Parietal lobe (tissue), 1 donor: ENCODE measurements around the gene CBARP. TPM values are rescaled to one million over a fixed set of nuclear protein-coding genes. Genes with fewer than 3 reads are reported as not detected.

Experiments
- total RNA-seq: library from RNA; depleted of rRNA; stranded (reverse); fragments of >200 nt; gene quantifications from one replicate; pipeline ENCODE4 v1.2.3, GENCODE V29; 2014

Gene CBARP, protein sequence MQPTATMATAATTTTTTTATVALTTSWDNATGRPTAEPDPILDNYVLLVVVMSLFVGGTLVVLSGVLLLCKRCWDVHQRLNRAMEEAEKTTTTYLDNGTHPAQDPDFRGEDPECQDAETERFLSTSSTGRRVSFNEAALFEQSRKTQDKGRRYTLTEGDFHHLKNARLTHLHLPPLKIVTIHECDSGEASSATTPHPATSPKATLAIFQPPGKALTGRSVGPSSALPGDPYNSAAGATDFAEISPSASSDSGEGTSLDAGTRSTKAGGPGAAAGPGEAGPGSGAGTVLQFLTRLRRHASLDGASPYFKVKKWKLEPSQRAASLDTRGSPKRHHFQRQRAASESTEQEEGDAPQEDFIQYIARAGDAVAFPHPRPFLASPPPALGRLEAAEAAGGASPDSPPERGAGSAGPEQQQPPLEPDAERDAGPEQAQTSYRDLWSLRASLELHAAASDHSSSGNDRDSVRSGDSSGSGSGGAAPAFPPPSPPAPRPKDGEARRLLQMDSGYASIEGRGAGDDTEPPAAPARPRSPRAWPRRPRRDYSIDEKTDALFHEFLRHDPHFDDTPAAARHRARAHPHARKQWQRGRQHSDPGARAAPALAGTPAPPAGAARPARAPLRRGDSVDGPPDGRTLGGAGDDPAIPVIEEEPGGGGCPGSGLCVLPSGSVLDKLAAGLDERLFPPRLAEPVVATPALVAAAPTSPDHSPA
- 15.3 TPM for total RNA-seq

GRCh38 chr19:1237754-1238368 is at the start of gene CBARP:
Gene CBARP, minus strand, starts transcription at chr19:1238005. Its CDS starts 1,905 bp downstream, at chr19:1236100.

DNA sequence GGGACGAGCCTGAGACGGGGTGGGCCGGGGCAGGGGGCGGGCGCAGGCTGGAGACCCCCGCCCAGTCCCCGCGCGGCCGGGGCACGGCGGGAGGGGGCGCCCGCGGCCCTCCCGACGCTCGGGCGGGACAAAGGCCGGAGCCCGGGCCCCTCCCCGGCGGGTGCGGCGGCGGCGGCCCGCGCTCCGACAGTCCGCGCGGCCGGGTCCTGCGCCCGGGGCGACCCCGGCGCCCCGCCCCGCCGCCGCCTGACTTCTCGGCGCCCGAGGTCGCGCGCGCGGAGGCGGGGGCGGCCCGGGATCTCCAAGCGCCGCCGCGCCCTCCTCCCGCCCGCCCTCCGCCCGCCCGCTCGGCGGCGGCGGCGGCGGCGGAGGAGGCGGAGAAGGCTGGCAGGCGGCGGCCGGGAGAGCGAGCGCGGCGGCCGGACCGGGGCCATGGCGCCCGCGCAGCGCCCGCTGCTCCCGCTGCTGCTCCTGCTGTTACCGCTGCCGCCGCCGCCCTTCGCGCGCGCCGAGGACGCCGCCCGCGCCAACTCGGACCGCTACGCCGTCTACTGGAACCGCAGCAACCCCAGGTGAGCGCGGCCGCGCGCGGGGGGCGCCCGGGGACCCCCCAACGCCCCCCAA is 48.0 kb upstream of the CBARP start, which contains the start of gene EFNA2:
TSS of gene EFNA2 (plus strand) at position 137 of the 624 bp plus-strand sequence. CDS start at position 433, 296 bp downstream.

GRCh38 chr19:1275260-1275975 is 37.6 kb upstream of the CBARP start, which contains the start of gene FAM174C:
Gene FAM174C, plus strand, starts transcription at chr19:1275530. Its CDS starts 20 bp downstream, at chr19:1275550.

DNA sequence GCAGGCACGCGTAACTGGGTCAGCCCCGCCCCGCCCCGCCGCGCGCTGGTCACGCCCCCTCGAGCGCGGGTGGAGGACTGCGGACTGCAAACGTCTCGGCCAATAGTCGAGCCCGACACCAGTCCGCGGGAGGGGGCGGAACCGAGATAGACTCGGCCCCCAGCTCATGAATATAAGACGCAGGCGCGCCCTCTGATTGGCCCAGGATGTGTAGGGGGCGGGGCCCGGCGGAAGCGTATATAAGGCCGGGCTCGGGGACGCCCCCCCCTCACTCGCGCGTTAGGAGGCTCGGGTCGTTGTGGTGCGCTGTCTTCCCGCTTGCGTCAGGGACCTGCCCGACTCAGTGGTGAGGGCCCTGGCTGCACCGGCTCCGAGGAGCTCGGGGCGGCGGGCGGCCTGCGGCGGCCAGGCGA is 31.3 kb upstream of the CBARP start, which contains the start of gene CIRBP:
TSS of gene CIRBP (plus strand) at position 268 of the 413 bp plus-strand sequence. CDS start 1,602 bp downstream, outside the sequence.

GRCh38 chr19:1248139-1248785 is 10.5 kb upstream of the CBARP start, which contains the start of gene MIDN:
Gene MIDN, plus strand, starts transcription at chr19:1248583. Its CDS starts 1,714 bp downstream, at chr19:1250297.

DNA sequence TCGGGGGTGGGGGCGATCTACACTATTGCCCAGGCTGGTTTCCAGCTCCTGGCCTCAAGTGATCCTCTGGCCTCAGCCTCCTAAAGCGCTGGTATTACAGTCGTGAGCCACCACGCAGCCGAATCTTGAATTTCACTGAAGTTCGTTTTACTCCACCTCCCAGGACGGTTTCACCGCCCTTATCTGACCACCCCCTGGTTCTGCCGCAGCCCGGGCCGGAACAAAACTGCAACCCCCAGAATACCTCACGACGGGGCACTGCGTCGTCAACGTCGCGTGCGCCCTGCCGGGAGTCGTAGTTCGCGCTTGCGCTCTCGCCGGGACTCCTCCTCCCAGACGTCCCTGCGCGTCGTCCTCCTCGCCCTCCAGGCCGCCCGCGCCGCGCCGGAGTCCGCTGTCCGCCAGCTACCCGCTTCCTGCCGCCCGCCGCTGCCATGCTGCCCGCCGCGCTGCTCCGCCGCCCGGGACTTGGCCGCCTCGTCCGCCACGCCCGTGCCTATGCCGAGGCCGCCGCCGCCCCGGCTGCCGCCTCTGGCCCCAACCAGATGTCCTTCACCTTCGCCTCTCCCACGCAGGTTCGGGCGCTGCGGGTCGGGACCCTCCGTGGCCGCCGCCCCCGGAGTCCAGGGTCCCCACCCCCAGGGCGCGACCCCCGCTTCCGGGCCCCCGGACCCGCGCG is 3.8 kb upstream of the CBARP start, which contains the start of gene ATP5F1D:
TSS of gene ATP5F1D (plus strand) at position 335 of the 679 bp plus-strand sequence. CDS start at position 435, 100 bp downstream.

GRCh38 chr19:1205114-1206099 is 32.4 kb downstream of the CBARP start, which contains the start of gene STK11:
Gene STK11, plus strand, starts transcription at chr19:1205778. Its CDS starts 1,136 bp downstream, at chr19:1206914.

Other genes with a start within 250 kb of the CBARP start
- gene GRIN3B, start 237.6 kb downstream of the CBARP start, total RNA-seq: not detected
- gene TMEM259, start 216.9 kb downstream of the CBARP start, total RNA-seq: 59.8 TPM
- gene RNU6-2, start 216.5 kb downstream of the CBARP start, total RNA-seq: not detected
- gene CNN2, start 211.4 kb downstream of the CBARP start, total RNA-seq: 6.3 TPM
- 4.4 TPM for gene ABCA7, start 197.9 kb downstream of the CBARP start, total RNA-seq
- gene ARHGAP45, start 170.8 kb downstream of the CBARP start, total RNA-seq: 2.8 TPM
- 37.6 TPM for gene POLR2E, start 142.6 kb downstream of the CBARP start, total RNA-seq
- gene GPX4, start 134.0 kb downstream of the CBARP start, total RNA-seq: 107 TPM
- 8.1 TPM for gene SBNO2, start 63.7 kb downstream of the CBARP start, total RNA-seq
- 43.2 TPM for gene STK11, start 32.2 kb downstream of the CBARP start, total RNA-seq
- gene ATP5F1D, start 3.7 kb upstream of the CBARP start, total RNA-seq: 15.7 TPM
- gene MIDN, start 10.6 kb upstream of the CBARP start, total RNA-seq: 24.4 TPM
- gene CIRBP, start 31.3 kb upstream of the CBARP start, total RNA-seq: 380 TPM
- gene FAM174C, start 37.5 kb upstream of the CBARP start, total RNA-seq: 8.1 TPM
- 7.5 TPM for gene EFNA2, start 47.9 kb upstream of the CBARP start, total RNA-seq
- gene NDUFS7, start 145.9 kb upstream of the CBARP start, total RNA-seq: 36.6 TPM
- 15.0 TPM for gene GAMT, start 163.5 kb upstream of the CBARP start, total RNA-seq
- gene DAZAP1, start 169.6 kb upstream of the CBARP start, total RNA-seq: 40.1 TPM
- 535 TPM for gene RPS15, start 200.4 kb upstream of the CBARP start, total RNA-seq
- gene APC2, start 212.1 kb upstream of the CBARP start, total RNA-seq: 276 TPM
- 24.1 TPM for gene C19orf25, start 241.2 kb upstream of the CBARP start, total RNA-seq